Measurements from ENCODE around the gene CBX1. TPM values are rescaled to one million over a fixed set of nuclear protein-coding genes. Genes with fewer than 3 reads are reported as not detected.
"Not testable (repeated sequence)": the region's sequence is repeated elsewhere in the genome, so short reads cannot be mapped to it uniquely, and the experiment has no call there.

Gene CBX1
- total RNA-seq, 1 experiment from 2014 or later: 43.9 TPM

DNA sequence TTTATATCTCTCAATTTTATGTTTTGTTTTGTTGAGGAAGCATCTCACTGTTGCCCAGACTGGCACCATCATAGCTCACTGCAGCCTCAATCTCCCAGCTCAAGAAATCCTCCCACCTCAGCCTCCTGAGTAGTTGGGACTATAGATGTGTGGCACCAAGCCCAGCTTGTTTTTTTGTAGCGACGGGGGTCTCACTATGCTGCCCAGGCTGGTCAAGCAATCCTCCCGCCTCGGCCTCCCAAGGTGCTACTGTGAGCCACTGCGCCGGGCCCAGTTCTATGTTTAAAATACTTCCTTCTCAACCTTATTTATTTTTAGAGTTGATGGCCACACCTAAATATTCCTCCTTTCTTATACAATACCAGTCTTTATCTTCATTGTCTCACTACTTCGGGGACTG, 55.0 kb downstream of the CBX1 start:
- DNase-seq (ENCODE audit: low read depth, low spot score): no peak
- in situ Hi-C loops (cut with HindIII; ENCODE audit: low pct_unique_long_range_greater_than_20kb, low sequenced_read_pairs): no loop called here

- no peak for DNase-seq (ENCODE audit: low read depth, low spot score)
- in situ Hi-C loops (cut with HindIII; ENCODE audit: low pct_unique_long_range_greater_than_20kb, low sequenced_read_pairs): no loop called here
These were observed 55.8 kb downstream of the CBX1 start for GRCh38 chr17:48045316-48046001.

- in situ Hi-C loops (cut with HindIII; ENCODE audit: low pct_unique_long_range_greater_than_20kb, low sequenced_read_pairs): no loop called here
- DNase-seq (ENCODE audit: low read depth, low spot score): no peak
These were observed 56.4 kb downstream of the CBX1 start for GRCh38 chr17:48044851-48045250.

- in situ Hi-C loops (cut with HindIII; ENCODE audit: low pct_unique_long_range_greater_than_20kb, low sequenced_read_pairs): no loop called here
- peak; percentile 53 for DNase-seq (ENCODE audit: low read depth, low spot score)
These were observed 58.1 kb downstream of the CBX1 start for GRCh38 chr17:48043176-48043575.

DNA sequence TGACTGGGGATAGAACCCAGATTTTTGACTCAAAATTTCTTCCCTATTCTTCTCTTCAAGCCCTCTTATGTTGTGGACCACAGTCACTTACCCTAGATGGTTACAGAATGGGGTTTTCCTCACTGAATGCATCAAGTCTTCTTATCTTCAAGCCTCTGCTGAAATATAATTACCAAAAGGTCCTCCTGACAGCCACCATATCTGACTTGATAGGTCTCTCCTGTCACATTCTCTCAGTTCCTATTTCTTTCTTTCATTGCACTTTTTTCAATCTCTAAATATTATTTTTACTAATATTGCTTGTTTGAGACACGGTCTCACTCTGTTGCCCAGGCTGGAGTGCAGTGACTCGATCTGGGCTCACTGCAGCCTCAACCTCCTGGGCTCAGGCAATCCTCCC, 62.6 kb downstream of the CBX1 start:
- no peak for DNase-seq (ENCODE audit: low read depth, low spot score)
- in situ Hi-C loops (cut with HindIII; ENCODE audit: low pct_unique_long_range_greater_than_20kb, low sequenced_read_pairs): no loop called here

DNA sequence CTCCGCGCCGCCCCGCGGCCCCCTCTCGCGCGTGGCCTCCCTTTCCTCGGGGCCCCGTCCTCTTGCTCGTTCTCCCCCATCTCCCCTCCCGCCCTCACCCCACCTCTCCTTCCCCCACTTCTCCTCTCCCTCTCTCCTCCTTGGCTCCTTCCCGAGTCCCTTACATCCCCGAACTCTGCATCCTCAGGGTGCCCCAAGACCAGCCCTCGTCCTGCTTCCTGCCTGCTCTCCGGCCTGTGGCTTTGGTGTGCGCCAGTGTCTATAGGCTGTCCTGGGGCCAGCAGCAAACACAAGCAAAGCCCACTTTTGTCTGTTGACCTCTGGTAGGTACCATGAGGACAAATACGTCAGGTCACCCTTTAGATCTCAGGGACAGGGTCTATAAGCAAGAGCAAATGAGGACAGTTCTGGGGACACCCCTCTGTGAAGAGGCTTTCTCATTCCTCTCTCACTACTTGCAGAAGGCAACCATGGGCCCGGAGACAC, 63.4 kb downstream of the CBX1 start:
- no peak for DNase-seq (ENCODE audit: low read depth, low spot score)
- in situ Hi-C loops (cut with HindIII; ENCODE audit: low pct_unique_long_range_greater_than_20kb, low sequenced_read_pairs): no loop called here

GRCh38 chr17:48037036-48037837, 64.0 kb downstream of the CBX1 start, which contains the start of gene COPZ2:
Gene COPZ2 (minus strand): TSS chr17:48037797. CDS start chr17:48037777, 20 bp downstream.
- peak; percentile 43 for DNase-seq (ENCODE audit: low read depth, low spot score)
- in situ Hi-C loops (cut with HindIII; ENCODE audit: low pct_unique_long_range_greater_than_20kb, low sequenced_read_pairs): no loop called here

GRCh38 chr17:48036693-48037035, 64.6 kb downstream of the CBX1 start:
- DNase-seq (ENCODE audit: low read depth, low spot score): no peak
- in situ Hi-C loops (cut with HindIII; ENCODE audit: low pct_unique_long_range_greater_than_20kb, low sequenced_read_pairs): no loop called here

DNA sequence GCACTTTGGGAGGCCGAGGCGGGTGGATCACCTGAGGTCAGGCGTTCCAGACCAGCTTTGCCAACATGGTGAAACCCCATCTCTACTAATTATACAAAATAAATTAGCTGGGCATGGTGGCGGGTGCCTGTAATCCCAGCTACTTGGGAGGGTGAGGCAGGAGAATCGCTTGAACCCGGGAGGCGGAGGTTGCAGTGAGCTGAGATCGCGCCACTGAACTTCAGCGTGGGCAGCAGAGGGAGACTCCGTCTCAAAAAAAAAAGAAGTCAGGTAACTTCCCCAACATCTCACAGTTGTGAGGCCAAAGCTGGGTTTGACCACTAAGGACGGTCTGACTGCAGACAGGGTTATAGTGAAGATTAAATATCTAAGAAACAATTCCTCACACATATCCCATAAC, 66.5 kb downstream of the CBX1 start:
- DNase-seq (ENCODE audit: low read depth, low spot score); in situ Hi-C loops (cut with HindIII; ENCODE audit: low pct_unique_long_range_greater_than_20kb, low sequenced_read_pairs): not testable (repeated sequence)

GRCh38 chr17:48031966-48032365, 69.3 kb downstream of the CBX1 start:
- no peak for DNase-seq (ENCODE audit: low read depth, low spot score)
- in situ Hi-C loops (cut with HindIII; ENCODE audit: low pct_unique_long_range_greater_than_20kb, low sequenced_read_pairs): no loop called here

GRCh38 chr17:48030531-48030930, 70.7 kb downstream of the CBX1 start:
- in situ Hi-C loops (cut with HindIII; ENCODE audit: low pct_unique_long_range_greater_than_20kb, low sequenced_read_pairs): no loop called here
- DNase-seq (ENCODE audit: low read depth, low spot score): no peak

DNA sequence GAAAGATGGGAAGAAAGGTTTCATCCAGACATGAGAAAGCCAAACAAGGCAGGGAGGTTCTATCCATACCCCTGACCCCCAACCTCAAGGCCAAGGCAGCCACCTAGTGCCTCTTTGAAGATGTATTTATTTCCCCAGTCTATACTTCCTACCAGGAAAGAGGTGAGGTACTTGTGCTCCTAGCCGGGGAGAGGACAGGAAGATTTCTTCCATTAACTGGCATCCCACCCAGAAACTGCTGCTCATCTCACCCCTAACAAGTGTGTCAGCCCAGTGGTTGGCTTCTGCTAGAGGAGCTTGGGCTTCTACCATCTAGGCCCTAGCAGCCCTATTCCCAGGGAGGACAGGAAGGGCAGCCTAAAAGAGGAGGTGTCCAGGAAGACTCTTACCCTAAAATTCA, 72.5 kb downstream of the CBX1 start:
- DNase-seq (ENCODE audit: low read depth, low spot score): no peak
- in situ Hi-C loops (cut with HindIII; ENCODE audit: low pct_unique_long_range_greater_than_20kb, low sequenced_read_pairs): no loop called here

DNA sequence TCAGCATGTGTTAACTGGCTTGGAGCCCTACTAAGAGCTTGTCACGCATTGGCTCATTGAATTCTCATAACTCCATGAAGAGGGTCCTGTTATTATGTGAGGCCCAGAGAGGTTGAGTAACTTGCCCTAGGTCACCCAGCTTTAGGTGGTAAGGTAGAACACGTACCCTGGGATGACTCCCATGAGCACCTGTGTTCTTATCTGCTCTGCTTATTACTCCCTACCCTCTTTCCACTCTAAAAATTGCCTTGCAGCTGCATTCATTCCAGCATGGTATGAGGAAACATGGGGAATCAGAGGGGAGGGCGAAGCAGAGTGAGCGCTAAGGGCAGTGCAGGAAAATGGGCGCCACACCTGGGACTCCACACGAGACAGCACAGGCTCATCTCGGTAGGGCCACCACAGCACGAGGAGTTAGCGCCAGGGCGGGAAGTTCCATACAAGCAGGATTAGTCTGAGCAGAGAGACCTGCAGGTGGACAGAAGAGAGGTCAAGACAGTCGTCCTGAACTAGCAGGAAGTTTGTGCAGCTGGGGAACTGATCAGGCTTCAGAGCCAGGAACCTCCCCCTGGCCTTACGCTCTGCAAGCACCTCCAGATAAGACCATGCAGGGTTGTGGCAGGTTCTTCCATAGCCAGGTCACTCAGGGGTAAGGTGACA, 73.8 kb downstream of the CBX1 start:
- DNase-seq (ENCODE audit: low read depth, low spot score): no peak
- in situ Hi-C loops (cut with HindIII; ENCODE audit: low pct_unique_long_range_greater_than_20kb, low sequenced_read_pairs): no loop called here

DNA sequence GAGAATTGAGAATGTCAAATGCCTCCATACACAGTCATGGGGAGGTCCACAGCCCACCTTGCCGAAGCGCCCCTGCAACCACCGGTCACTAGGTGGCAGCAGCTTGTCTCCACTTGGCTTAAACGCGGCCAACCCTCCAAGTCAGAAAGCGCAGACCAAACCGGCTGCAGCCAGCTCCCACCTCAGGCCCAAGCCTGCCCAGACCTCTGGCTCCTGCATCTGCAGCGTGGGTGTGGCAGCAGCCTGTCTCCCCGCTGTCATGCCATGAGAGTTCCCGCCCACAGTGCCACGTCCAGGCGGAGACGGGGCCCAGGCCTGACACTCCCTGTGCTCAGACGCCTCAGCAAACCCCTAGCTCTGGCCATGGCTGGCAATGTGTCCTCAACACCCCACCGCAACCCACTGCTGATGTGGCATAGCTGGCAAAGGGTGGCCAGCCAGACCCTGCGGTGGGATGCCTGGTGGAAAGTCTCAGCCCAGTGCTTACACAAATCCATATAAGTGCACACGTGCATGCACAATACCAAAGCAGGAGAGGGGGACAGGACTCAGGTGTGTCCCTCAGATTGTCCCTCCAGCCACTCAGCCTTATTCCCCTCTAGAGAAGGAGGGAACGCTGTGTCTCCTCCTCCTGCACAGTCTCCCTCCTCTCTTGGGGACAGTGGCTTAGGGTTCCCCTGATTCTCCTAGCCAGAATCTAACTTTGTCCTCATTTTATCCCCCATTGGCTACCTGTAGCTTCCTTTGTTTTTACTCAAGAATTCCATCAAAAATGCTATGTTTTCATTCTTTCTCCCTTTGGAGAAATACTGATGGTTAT, 74.6 kb downstream of the CBX1 start:
- in situ Hi-C loops (cut with HindIII; ENCODE audit: low pct_unique_long_range_greater_than_20kb, low sequenced_read_pairs): no loop called here
- DNase-seq (ENCODE audit: low read depth, low spot score): peak; percentile 87

DNA sequence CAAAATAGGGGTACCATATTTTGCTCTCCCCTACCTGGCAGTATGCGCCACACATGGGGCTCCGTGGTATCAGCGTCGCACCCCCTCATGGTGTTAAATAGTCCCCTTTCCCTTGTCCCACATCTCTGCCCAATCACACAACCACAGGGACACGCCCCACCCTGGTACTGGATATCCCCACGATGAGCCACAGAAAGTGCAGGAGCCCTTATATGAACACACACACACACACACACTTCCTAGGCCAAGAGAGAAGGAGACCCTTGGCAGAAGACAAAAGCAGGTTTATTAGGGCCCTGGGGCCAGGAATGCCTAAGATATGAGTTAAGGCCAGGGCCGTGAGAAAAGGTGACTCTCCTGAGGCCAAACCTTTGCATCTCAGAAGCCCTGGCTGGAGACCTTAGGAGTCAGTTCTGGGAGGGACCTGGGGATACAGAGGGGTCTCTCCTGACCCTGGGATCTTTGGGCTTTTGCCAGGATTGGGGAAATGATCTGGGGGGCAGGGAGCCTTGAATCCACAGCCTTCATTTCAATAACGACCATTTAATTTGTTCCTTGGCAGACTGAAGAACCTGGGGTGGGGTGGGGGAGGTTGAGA, 75.3 kb downstream of the CBX1 start:
- no peak for DNase-seq (ENCODE audit: low read depth, low spot score)
- in situ Hi-C loops (cut with HindIII; ENCODE audit: low pct_unique_long_range_greater_than_20kb, low sequenced_read_pairs): no loop called here

DNA sequence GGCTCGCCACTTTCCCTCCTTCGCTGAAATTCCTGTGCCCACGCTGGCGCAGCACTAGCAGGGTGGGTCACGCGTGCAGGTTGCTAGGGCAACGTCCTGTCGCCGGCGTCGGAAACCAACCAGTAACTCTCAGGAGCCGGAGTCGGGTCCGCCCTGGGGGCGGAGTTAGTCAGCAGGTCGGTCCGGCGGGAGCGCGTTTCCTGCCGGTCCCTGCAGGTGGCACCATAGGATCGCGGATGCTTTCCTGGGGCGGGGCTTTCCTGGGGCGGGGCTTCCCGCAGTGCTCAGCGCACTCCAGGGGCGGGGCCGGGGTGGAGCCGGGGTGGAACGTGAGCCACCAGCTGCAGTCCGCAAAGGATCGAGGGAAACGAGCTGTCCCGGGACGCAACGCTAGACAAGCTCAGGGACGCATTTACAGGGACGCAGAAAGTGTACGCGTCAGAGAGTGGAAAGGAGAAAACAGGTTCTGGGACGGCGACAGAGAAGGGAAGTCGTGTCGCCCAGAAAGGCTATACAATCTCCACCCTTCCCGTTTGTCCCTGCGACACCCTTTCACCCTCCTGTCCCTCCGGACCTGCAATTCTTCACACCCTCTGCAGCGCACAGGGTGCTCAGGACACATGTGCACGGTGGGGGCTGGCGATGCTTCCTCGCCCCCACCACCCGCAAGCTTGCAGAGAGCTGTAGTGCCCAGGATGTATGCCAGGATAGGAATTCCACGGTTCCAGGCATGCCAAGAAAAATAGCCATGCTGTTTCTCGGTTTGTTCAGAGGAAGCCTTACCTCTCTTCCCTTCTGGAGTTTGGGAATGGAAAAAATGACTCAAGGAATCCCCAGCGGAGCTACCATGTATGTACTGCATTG, 76.0 kb downstream of the CBX1 start:
- DNase-seq (ENCODE audit: low read depth, low spot score): peak; percentile 97
- in situ Hi-C loops (cut with HindIII; ENCODE audit: low pct_unique_long_range_greater_than_20kb, low sequenced_read_pairs): no loop called here

Data from SK-MEL-5 (cell line).